HK-2 (cell line): ENCODE measurements around the gene CACNA1F.
"Not testable (repeated sequence)": the region's sequence is repeated elsewhere in the genome, so short reads cannot be mapped to it uniquely, and the experiment has no call there.

Experiments
- DNase-seq: peaks from one replicate; pipeline ENCODE4 v3.0.0-alpha.2; 2018; ENCODE audit not compliant: unreplicated experiment

The CACNA1F gene

DNA sequence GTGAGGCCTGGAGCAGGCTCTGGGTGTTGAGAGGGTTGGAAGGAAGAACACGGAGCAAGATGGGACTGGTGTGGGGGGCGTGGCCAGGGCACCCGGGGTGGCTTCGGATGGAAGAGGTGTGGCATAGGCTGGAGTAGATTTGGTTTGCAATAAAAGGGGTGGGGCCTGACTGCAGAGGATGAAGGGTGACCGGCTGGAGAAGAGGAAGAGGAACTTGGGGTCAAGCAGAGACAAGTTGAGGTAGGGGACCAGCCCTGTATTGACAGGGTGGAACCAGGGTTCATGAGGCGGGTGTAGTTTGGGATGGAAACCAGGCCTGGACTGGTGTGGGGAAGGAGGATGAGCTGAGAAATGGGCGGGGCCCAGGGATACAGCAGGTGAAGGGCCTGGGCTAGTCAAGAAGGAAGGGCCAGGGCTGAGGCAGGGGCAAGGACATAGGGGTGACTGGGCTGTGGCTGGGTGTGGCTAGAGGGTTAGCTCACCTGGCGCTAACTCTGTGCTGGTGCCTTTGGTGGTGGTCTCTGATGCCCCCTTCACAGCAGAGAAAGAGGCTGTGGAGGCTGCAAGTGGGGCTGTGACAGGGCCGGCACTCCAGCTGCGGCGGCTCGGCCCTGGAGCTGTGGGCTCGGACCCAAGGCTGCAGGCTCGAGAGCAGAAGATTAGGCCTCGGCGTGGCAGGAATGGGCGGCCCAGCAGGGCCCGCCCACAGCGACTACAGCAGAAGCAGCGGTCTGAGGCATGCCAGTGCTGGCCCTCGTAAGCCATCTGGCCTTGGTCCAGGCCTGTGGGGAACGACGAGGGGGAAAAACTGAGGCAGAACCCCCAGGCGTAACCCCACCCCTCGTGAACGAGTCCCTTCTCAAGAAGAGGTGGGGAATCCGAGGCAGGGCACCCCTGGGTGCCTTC, 56.5 kb downstream of the CACNA1F start:
- DNase-seq: no peak

DNA sequence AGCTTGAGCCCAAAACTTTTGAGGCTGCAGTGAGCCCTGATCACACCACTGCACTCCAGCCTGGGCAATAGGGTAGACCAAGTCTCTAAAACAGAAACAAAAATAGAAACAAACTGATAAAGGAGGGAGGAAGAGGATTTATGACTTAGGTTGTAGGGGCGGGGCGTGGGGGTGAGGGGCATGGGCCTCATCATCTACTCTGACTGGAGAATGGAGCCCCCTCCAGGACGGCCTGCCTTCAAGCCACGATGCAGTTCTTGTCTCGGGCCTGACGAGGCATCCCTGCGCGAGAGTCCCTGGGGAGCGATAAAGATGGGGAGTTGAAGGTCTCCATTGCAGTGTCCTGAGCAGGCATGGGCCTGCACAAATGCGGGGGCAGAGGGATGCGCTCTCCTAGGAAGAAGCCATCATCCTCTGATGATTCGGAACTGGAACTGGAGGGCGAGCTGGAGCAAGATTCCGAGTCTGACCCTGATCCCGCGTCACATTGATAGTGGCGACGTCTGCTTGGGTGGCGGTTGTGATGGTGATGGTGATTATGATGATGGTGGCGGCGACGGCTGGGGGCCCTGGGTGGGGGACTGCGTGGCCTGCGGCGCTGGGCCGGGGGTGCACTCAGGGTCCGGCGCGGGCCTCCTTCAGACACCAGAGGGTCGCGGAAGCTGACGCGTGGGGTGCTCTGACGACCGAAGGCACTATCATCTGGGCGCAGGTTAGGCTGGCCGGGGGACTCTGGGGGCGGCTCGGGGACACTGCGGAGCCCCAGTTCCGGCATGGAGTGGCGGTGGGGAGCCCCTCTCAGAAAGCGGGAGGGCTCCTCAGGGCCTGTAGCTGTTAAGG, 57.5 kb downstream of the CACNA1F start:
- no peak for DNase-seq

DNA sequence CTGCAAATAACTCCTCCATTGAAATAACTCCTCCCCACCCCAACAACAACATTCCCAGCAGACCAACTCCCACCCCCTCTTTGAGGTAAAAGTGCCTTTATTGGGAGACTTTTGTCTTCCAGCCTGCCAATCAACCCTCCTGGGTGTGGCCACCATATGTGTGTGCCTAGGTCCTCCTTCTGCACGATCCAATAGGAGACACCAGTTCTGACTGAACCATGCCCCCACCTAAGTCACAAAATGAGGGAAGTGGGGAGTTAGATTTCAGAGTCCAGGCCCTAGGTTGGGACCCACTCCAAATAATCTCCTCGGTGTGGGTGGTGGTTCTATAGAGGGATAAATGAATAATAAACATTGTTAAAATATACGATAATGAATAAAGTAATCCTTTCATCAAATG, 58.4 kb downstream of the CACNA1F start:
- no peak for DNase-seq

DNA sequence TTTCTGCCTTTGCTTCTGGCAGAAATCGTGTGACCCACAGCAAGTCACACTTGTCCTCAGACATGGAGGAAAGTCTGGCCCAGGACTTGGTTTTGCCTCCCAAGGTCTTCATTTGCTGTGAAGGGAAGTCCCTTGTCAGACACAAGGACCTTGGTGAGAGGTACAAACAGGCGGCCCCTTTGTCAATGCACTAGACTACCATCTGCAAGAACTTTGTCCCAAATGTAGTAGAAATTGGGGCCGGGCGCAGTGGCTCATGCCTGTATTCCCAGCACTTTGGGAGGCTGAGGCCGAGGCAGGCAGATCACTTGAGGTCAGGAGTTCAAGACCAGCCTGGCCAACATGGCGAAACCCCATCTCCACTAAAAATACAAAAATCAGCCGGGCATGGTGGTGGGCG, 59.6 kb downstream of the CACNA1F start:
- DNase-seq: not testable (repeated sequence)

DNA sequence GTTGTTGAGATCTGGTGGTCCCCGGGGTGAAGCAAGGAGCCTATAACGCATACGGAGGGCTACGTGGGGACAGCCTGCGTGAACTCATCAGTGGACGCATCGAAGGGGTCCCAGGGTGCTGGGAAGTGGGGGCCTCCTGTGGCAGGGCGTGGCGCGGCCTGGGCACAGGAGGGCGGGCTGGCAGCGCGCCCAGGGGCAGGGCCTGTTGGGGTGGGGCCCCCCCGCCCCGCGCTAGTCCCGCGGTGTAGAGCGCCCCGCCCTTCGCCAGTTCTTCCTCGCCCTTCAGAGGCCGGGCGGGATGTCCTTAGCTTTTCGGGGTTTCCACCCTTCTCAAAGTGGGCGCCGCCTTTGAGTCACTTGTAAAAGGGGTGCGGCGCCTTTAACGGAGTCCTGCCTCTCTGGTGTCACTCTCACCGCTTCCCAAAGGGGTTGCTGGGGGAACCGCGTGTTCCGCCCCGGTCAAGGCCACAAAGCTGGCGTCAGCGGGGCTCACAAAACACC, 60.8 kb downstream of the CACNA1F start:
- peak; percentile 60 for DNase-seq

DNA sequence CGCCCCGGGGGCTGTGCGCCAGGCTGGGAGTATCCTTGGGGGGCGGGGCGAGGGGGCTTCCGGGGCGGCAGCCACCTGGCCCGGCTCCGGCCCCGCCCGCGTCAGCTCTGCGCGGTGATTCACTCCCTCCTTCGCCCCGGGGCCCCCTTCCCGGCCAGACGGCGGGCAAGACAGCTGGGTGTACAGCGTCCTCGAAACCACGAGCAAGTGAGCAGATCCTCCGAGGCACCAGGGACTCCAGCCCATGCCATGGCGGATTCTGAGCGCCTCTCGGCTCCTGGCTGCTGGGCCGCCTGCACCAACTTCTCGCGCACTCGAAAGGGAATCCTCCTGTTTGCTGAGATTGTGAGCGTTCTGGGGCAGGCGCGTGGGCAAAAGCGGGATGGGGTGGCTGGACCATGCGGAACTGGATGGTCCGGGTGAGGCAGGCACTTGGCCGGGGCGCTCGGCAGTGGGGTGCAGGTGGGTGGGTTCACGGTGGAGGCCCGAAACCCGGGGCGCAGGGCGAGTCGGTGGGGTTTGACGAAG, 61.3 kb downstream of the CACNA1F start, which contains the start of gene PLP2:
PLP2 (plus strand) TSS at position 147 of the 528 bp plus-strand sequence; CDS start at position 250, 103 bp downstream.
- peak; percentile 76 for DNase-seq

DNA sequence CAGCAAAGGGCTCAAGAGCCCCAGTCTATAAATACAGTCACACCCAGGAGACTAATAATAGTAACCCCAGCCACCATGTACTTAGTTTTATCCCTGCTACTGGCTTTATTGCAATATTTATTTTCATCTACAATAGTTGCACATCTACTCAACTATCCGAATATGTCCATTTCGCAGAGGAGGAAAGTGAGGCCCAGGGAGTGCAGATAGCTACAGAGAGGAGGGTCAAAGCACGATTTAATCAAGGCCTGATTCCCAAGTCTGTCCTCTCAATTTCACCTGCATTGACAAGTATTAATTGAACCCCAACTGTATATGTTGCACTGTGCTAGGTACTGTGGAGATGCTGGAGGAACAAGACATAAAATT, 65.4 kb downstream of the CACNA1F start:
- no peak for DNase-seq

DNA sequence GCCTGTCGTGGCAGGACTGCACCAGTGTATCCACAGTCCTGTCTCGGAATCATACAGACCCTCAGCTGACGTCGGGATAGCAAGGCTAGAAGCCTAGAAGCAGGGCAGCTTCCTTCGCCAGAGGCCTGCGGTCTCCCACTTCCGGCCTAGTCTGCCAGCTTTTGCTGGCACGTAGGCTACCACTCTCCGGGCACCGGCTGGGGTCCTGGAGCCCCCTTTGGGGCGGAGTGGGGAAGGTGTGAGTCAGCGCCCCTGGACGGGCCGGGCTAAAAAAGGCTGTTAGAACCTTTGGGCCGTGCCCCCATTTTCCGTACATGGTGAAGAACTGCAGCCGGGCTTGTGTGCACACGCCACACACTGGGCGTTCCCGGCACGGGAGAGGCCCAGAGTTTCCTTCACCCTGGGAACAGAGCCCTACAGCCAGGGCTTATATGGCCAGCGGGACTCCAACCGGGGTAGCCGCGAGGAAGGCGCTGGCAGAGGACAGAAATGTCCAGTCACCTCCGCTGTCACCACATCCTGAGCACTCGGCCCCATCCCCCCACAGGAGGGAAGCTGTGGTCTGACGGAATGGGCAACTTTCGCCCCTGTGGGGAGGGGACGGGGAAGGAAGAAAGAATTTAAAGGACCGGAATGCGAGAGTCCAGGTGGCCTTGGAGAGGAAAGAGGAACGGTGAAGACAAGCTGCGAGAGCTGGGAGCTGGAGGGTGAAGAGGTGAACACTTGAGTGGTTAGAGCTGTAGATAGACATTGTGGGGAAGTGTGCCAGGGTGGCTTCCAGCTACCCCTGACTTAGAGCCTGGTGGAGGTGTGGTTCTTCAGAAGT, 66.0 kb downstream of the CACNA1F start:
- DNase-seq: no peak

DNA sequence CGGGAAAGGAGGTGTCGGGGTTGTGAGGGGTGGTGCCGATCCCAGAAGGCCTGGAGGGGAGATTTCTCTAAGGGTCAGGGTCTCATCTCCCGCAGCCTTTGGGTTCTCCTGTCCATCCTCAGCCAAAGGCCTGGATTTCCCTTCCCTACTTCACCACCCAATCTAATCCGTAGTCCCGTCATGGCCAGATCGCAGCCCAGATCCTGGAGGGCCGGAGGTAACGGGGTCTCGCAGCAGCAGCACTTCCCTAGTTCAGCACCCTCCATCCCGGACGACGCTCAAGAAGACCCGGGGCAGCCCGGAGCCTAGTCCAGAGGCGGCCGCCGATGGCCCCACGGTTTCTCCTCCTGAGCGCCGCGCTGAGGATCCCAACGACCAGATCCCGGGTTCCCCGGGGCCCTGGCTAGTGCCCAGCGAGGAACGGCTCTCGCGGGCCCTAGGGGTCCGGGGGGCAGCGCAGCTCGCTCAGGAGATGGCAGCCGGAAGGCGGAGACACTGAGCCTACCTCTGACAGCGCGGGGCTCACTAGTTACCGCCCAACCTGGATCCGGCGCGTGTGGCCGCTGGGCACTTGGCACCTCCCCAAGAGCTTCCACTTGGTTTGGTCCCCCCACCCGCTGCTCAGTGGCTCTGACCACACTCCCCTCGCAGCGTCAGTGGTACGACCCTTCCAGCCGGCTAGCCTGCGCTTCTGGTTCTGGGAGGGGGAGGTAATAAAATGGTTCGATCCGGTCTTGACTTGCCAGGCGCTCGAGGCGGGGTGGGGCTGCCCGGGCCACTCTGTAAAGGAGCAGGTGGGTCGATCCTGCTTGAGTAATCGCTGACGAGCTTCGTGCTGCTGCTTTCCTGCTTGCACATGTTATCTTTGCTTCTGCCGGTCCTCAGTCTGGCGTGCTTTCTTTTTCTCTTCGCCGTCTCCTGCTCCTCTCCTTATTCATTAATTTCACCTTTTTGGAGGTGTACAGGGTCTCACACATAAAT, 66.9 kb downstream of the CACNA1F start:
- no peak for DNase-seq

DNA sequence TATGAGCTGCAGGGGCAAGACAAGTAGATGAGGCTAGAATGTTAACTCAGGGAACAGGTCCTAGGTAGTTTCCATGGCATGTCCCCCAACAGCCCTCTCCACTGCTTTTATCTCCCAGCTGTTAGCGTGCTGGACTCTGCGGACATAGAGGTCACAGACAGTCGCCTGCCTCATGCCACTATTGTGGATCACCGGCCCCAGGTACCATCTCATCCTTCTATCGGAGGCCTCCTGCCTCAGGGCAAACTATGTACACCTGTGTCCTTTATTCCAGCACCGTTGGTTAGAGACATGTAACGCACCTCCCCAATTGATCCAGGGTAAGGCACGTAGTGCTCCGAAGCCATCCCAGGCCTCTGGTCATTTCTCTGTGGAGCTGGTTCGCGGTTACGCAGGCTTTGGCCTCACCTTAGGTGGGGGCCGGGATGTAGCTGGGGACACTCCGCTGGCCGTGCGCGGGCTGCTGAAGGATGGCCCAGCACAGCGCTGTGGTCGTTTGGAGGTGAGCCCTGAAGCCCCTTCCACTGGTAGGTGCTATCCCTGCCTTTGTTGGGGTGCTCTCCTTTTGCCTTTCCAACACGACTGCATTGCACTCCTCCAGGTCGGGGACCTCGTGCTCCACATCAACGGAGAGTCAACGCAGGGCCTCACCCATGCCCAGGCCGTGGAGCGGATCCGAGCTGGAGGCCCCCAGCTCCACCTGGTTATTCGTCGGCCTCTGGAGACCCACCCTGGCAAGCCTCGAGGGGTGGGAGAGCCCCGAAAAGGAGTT, 68.4 kb downstream of the CACNA1F start:
- no peak for DNase-seq

DNA sequence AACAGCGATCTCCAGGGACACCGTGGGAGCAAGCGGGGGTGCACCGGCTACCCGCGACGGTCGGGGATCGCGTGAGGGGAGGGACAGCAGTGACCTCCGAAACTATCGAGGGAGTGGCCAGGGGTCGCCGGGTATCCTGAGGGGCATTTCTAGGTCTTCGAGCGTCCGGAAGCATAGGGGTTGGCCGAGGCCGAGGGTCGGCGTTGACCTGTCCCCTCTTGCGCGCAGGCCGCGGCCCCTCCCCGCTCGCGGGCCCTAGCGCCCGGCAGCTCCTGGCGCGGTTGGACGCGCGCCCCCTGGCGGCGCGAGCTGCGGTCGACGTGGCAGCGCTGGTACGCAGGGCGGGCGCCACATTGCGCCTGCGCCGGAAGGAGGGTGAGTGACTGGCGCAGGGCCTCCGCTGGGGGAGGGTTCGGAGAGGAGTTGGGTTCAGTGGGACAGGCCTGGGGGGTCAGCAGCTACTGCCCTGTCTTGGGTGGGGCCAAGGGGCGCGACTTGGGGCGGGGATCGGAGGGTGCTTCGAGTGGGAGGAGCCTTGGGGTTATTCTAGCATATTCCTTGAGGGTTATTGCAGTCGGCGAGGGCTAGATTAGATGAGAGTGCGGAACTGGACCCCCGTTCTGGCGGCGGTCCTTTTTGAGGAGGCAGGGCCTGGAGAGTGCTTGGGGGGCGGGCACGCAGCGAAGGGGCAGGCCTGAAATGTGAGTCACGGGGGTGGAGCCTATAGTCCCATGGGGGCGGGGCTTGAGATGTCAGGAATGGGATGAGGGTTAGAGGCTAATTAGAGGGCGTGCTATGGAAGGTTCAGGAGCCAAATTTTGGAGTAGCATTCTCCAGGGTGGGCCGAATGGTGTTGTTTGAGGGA, 69.4 kb downstream of the CACNA1F start:
- peak; percentile 87 for DNase-seq

DNA sequence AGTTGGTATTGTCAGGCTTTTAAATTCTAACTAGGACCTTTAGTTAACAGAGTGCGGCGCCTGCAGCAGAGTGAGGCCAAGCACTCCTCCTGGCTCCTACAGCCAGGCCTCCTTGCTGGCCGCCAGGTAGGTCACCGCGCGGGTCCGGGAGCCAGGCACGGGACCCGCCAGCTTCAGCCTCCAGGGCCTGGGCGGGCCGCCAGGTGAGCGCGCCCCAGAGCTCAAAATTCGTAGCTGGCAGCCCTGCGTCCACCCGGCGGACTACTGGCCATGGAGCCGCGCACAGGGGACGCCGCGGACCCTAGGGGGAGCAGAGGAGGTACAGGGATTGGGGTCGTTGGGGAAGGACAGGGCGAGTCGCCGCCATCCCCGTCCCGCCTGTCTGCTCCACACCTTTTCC, 70.5 kb downstream of the CACNA1F start, which contains the start of gene MAGIX:
MAGIX (plus strand) TSS at position 139 of the 400 bp plus-strand sequence; CDS start at position 271, 132 bp downstream.
- no peak for DNase-seq

DNA sequence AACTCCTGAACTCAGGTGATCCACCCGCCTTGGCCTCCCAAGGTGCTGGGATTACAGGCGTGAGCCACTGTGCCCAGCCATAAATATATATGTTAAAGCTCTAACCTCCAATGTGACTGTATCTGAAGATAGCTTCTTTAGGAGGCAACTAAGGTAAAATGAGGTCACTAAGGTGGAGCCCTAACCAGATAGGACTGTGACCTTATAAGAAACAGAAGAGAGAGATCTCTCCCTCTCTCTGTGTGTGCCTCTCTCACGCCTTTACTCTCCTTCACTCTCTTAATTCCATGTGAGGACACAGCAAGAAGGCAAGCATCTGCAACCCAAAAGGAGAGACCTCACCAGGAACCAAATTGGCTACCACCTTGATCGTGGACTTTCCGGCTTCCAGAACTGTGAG, 71.5 kb downstream of the CACNA1F start:
- DNase-seq: no peak

DNA sequence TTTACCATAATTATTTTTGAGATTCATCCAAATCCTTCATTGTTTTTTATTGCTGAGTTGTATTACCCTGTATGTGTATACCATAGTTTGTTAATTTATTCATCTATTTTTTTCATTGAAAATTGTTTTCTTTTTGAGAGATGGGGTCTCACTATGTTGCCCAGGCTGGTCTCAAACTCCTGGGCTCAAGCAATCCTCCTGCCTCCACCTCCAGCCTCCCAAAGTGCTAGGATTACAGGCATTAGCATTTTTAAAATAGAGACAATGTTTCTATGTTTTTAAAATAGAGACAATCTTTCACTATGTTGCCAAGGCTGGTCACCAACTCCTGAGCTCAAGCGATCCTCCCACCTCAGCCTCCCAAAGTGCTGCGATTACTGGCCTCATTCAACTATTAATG, 72.2 kb downstream of the CACNA1F start:
- DNase-seq: no peak

DNA sequence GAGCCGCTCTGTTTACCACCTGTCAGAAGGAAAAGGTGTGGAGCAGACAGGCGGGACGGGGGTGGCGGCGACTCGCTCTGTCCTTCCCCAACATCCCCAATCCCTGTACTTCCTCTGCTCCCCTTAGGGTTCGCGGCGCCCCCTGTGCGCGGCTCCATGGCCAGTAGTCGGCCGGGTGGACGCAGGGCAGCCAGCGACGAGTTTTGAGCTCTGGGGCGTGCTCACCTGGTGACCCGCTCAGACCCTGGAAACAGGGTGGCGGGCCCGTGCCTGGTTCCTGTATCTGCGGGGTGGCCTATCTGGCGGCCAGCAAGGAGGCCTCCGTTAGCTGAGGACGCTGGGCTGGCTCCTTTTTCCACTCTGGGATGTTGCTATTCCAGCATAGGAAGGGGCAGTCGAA, 75.9 kb downstream of the CACNA1F start:
- no peak for DNase-seq

DNA sequence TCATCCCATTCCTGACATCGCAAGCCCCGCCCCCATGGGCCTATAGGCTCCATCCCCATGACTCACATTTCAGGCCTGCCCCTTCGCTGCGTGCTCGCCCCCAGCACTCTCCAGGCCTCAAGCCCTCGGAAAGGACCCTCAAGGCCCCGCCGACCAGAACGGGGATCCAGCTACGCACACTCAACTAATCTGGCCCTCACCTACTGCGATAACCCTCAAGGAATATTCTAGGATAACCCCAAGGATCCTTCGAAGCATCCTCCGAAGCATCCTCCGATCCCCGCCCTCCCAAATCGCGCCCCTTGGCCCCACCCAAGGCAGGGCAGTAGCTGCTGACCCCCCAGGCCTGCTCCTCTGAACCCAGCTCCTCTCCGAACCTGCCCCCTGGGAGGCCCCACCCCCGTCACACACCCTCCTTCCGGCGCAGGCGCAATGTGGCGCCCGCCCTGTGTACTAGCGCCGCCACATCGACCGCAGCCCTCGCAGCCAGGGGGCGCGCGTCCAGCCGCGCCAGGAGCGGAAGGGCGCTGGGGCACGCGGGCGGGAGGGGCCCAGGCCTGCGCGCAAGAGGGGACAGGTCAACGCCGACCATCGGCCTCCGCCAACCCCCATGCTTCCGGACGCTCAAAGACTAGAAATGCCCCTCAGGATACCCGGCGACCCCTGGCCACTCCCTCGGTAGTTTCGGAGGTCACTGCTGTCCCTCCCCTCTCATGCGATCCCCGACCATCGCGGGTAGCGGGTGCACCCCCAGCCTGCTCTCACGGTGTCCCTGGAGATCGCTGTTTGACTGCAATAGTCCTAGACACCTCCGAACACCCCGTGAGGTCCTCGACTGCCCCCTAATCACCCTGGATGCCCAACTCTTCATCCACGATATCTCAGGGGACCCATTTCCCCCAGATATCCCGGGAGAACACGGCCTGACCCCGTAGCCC, 77.0 kb downstream of the CACNA1F start:
- DNase-seq: peak; percentile 90

DNA sequence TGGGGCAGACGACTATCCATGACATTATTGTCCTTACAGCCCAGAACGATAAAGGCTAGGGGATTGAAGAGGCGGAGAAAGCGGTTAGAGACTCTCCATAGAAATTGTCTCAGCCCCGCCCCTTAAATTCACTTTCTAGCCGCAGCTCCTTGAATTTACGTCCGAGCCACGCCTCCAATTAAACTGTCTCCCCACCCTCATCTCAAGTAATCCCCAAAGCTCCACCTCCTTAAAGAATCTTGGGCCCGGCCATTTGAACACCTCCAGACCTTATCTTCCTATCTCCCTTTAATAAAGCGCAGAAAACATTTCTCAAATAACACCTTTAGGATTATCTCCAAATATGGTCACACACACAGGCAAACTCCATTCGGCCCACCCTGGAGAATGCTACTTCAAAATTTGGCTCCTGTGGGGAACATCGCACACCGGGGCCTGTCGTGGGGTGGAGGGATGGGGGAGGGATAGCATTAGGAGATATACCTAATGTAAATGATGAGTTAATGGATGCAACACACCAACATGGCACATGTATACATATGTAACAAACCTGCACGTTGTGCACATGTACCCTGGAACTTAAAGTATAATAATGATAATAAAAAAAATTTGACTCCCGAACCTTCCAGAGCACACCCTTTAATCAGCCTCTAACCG, 77.8 kb downstream of the CACNA1F start:
- DNase-seq: peak; percentile 46
